ENCODE measurements around the gene OBSL1.

The OBSL1 gene

GRCh38 chr2:219542931-219543595, 28.3 kb downstream of the OBSL1 start:
- TF ChIP-seq CTCF (IDR thresholded peaks at IDR 0.05; ENCODE audit: borderline replicate concordance, insufficient read depth, low read depth, low read length): no peak
- peak overlapping the region; percentile 61 for H3K4me3 ChIP-seq (ENCODE audit: low read depth, low read length)

GRCh38 chr2:219541611-219542180, 29.6 kb downstream of the OBSL1 start:
- H3K4me3 ChIP-seq (ENCODE audit: low read depth, low read length): peak overlapping the region; percentile 42
- TF ChIP-seq CTCF (IDR thresholded peaks at IDR 0.05; ENCODE audit: borderline replicate concordance, insufficient read depth, low read depth, low read length): peak; percentile 93

- no peak overlapping the region for H3K4me3 ChIP-seq (ENCODE audit: low read depth, low read length)
- TF ChIP-seq CTCF (IDR thresholded peaks at IDR 0.05; ENCODE audit: borderline replicate concordance, insufficient read depth, low read depth, low read length): no peak
Measured at GRCh38 chr2:219540784-219541504, 30.4 kb downstream of the OBSL1 start.

- no peak overlapping the region for H3K4me3 ChIP-seq (ENCODE audit: low read depth, low read length)
- no peak for TF ChIP-seq CTCF (IDR thresholded peaks at IDR 0.05; ENCODE audit: borderline replicate concordance, insufficient read depth, low read depth, low read length)
Measured at GRCh38 chr2:219539926-219540678, 31.2 kb downstream of the OBSL1 start.

- no peak overlapping the region for H3K4me3 ChIP-seq (ENCODE audit: low read depth, low read length)
- TF ChIP-seq CTCF (IDR thresholded peaks at IDR 0.05; ENCODE audit: borderline replicate concordance, insufficient read depth, low read depth, low read length): no peak
Measured at GRCh38 chr2:219538956-219539788, 32.2 kb downstream of the OBSL1 start.

- no peak for TF ChIP-seq CTCF (IDR thresholded peaks at IDR 0.05; ENCODE audit: borderline replicate concordance, insufficient read depth, low read depth, low read length)
- no peak overlapping the region for H3K4me3 ChIP-seq (ENCODE audit: low read depth, low read length)
Measured at GRCh38 chr2:219538504-219538951, 32.8 kb downstream of the OBSL1 start.
